IMR-90 (cell line): Measurements from ENCODE around the gene SEC14L1. TPM values are rescaled to one million over a fixed set of nuclear protein-coding genes. Genes with fewer than 3 reads are reported as not detected.

ENCODE experiments used
- ATAC-seq: fragments of 200-7000 bp; cut with Tn5 transposase; 2 replicates; pipeline ENCODE4 v1.9.1; 2020; ENCODE audit warnings: low read depth, mild to moderate bottlenecking, moderate library complexity
- BruUV-seq: library from RNA; stranded (reverse); fragments of 400-500 nt; replicated peaks from 2 replicates; lab custom pipeline; 2021; lab: Mats Ljungman, UMichigan
- CTCF ChIA-PET: fragments of 300-600 bp; formaldehyde crosslinking; extraction: SDS; loops from one replicate; lab custom pipeline; 2021; ENCODE audit warnings: antibody characterized with exemption; lab: Yijun Ruan, JAX
- POLR2A ChIA-PET: fragments of 300-600 bp; sonication (Branson Sonifier 250); formaldehyde crosslinking; loops from one replicate; lab custom pipeline; 2022; ENCODE audit warnings: antibody characterized with exemption; ENCODE audit not compliant: unreplicated experiment; lab: Charles Lee
- DNase-seq: peaks from one replicate; pipeline ENCODE4 v3.0.0; 2013
- H2AFZ ChIP-seq: replicated peaks from 2 replicates; pipeline ENCODE3; 2013; ENCODE audit warnings: low read length, mild to moderate bottlenecking; ENCODE audit not compliant: poor library complexity
- H2AK5ac ChIP-seq: 2 replicates; pipeline ENCODE4 v1.6.1; 2013; ENCODE audit warnings: low read depth, low read length, inconsistent platforms
- H2AK9ac ChIP-seq: replicated peaks from 2 replicates; pipeline ENCODE3; 2013; ENCODE audit warnings: mild to moderate bottlenecking, low read depth, low read length, moderate library complexity; ENCODE audit not compliant: poor library complexity
- H2BK120ac ChIP-seq: 2 replicates; pipeline ENCODE4 v1.6.1; 2013; ENCODE audit warnings: low read depth, low read length, inconsistent platforms
- H2BK15ac ChIP-seq: 3 replicates; pipeline ENCODE4 v1.6.1; 2013; ENCODE audit warnings: low read depth, low read length, inconsistent platforms
- H2BK20ac ChIP-seq: 2 replicates; pipeline ENCODE4 v1.6.1; 2013; ENCODE audit warnings: low read depth, mild to moderate bottlenecking, inconsistent platforms, low read length, moderate library complexity
- H2BK5ac ChIP-seq: 2 replicates; pipeline ENCODE4 v1.6.1; 2013; ENCODE audit warnings: mild to moderate bottlenecking, low read depth, low read length, inconsistent platforms; ENCODE audit not compliant: poor library complexity, severe bottlenecking
- H3K14ac ChIP-seq: replicated peaks from 2 replicates; pipeline ENCODE4 v1.6.1; 2013; ENCODE audit warnings: low read depth, low read length, inconsistent platforms
- H3K18ac ChIP-seq: 2 replicates; pipeline ENCODE4 v1.6.1; 2013; ENCODE audit warnings: low read depth, low read length, control low read depth
- H3K23ac ChIP-seq: 2 replicates; pipeline ENCODE4 v1.6.1; 2013; ENCODE audit warnings: low read depth, low read length, inconsistent platforms
- H3K27ac ChIP-seq: 2 replicates; pipeline ENCODE4 v1.5.1; 2013; ENCODE audit warnings: mild to moderate bottlenecking, control low read depth, low read length; ENCODE audit not compliant: insufficient read depth
- H3K27me3 ChIP-seq: 2 replicates; pipeline ENCODE4 v1.6.1; 2013; ENCODE audit warnings: low read length; ENCODE audit not compliant: control insufficient read depth, insufficient read depth
- H3K36me3 ChIP-seq: 2 replicates; pipeline ENCODE4 v1.6.1; 2013; ENCODE audit warnings: low read length, mixed read lengths; ENCODE audit not compliant: control insufficient read depth, insufficient read depth
- H3K4ac ChIP-seq: 2 replicates; pipeline ENCODE4 v1.6.1; 2013; ENCODE audit warnings: low read depth, low read length, inconsistent platforms
- H3K4me1 ChIP-seq: 2 replicates; pipeline ENCODE4 v1.6.1; 2013; ENCODE audit warnings: low read length, mixed read lengths; ENCODE audit not compliant: control insufficient read depth, insufficient read depth
- H3K4me2 ChIP-seq: 2 replicates; pipeline ENCODE4 v1.6.1; 2013; ENCODE audit warnings: low read depth, mild to moderate bottlenecking, control low read depth, low read length, moderate library complexity
- H3K4me3 ChIP-seq: 2 replicates; pipeline ENCODE4 v1.5.1; 2013; ENCODE audit warnings: low read depth, mild to moderate bottlenecking, control low read depth, low read length, moderate library complexity; ENCODE audit not compliant: insufficient read depth
- H3K56ac ChIP-seq: 2 replicates; pipeline ENCODE4 v1.6.1; 2013; ENCODE audit warnings: low read length, inconsistent platforms; ENCODE audit not compliant: insufficient read depth; ENCODE audit errors: extremely low read depth
- H3K79me1 ChIP-seq, 2 experiments: 2 replicates each; pipeline ENCODE4 v1.6.1; 2013; ENCODE audit warnings: low read length in 2 of 2, inconsistent platforms in 1 of 2, low read depth in 1 of 2
- H3K9ac ChIP-seq: 2 replicates; pipeline ENCODE4 v1.6.1; 2013; ENCODE audit warnings: low read depth, low read length, control low read depth
- H3K9me1 ChIP-seq: 2 replicates; pipeline ENCODE4 v1.6.1; 2013; ENCODE audit warnings: low read length, inconsistent platforms; ENCODE audit not compliant: insufficient read depth
- H3K9me3 ChIP-seq: 2 replicates; pipeline ENCODE4 v1.6.1; 2013; ENCODE audit warnings: low read length; ENCODE audit not compliant: control insufficient read depth, insufficient read depth
- H4K20me1 ChIP-seq: 2 replicates; pipeline ENCODE4 v1.6.1; 2013; ENCODE audit warnings: low read length, inconsistent platforms; ENCODE audit not compliant: insufficient read depth
- H4K5ac ChIP-seq: 2 replicates; pipeline ENCODE4 v1.6.1; 2013; ENCODE audit warnings: mild to moderate bottlenecking, low read depth, low read length, control low read depth
- H4K8ac ChIP-seq, 2 experiments: 2 replicates each; pipeline ENCODE4 v1.6.1; 2013; ENCODE audit warnings: low read depth in 2 of 2, low read length in 2 of 2, control low read depth in 1 of 2, inconsistent platforms in 1 of 2
- H4K91ac ChIP-seq: 2 replicates; pipeline ENCODE4 v1.6.1; 2013; ENCODE audit warnings: low read depth, low read length, inconsistent platforms; ENCODE audit not compliant: insufficient read depth
- CEBPB ChIP-seq: IDR thresholded peaks from 2 replicates; pipeline ENCODE4 v1.6.1; 2012; ENCODE audit warnings: low read depth, low read length, improper control_type of control experiment
- CHD1 ChIP-seq: IDR thresholded peaks from 2 replicates; pipeline ENCODE4 v1.6.1; 2012; ENCODE audit warnings: low read depth, low read length, improper control_type of control experiment
- FOS ChIP-seq: fragments of 150-350 bp; IDR thresholded peaks from 2 replicates; pipeline ENCODE4 v1.6.1; 2016; ENCODE audit warnings: low read depth, low read length
- MAZ ChIP-seq: IDR thresholded peaks from 2 replicates; pipeline ENCODE4 v1.6.1; 2012; ENCODE audit warnings: low read depth, mild to moderate bottlenecking, low read length, improper control_type of control experiment, moderate library complexity, borderline replicate concordance
- MXI1 ChIP-seq: IDR thresholded peaks from 2 replicates; pipeline ENCODE4 v1.6.1; 2012; ENCODE audit warnings: low read depth, mild to moderate bottlenecking, low read length, moderate library complexity, borderline replicate concordance
- RCOR1 ChIP-seq: IDR thresholded peaks from 2 replicates; pipeline ENCODE4 v1.6.1; 2012; ENCODE audit warnings: mild to moderate bottlenecking, low read length, improper control_type of control experiment; ENCODE audit not compliant: insufficient replicate concordance
- RFX5 ChIP-seq: IDR thresholded peaks from 2 replicates; pipeline ENCODE4 v1.8.0; 2012; ENCODE audit warnings: low read depth, mild to moderate bottlenecking, low read length, moderate library complexity
- SMC3 ChIP-seq: fragments of 150-350 bp; IDR thresholded peaks from 2 replicates; pipeline ENCODE4 v1.6.1; 2016; ENCODE audit warnings: low read depth, mild to moderate bottlenecking, antibody characterized with exemption, low read length, moderate library complexity
- WGBS, 2 experiments: methylation state at CpG; one replicate each; pipeline versions ENCODE4 v1.1.5 to v1.1.7; 2013; ENCODE audit warnings: missing lambda C conversion rate in 2 of 2; ENCODE audit not compliant: insufficient read length in 1 of 2; ENCODE audit errors: extremely low coverage in 2 of 2; 5-methylcytosine and 5-hydroxymethylcytosine counted together
- dilution Hi-C: fragments of 300-500 bp; cut with HindIII; formaldehyde crosslinking; loops from one replicate; pipeline ENCODE4 v1.14.3; 2018; ENCODE audit warnings: low sequenced_read_pairs; ENCODE audit not compliant: unreplicated experiment
- in situ Hi-C: fragments of 300-500 bp; cut with MboI; formaldehyde crosslinking; loops from 3 replicates; pipeline ENCODE4 v1.14.3; 2019; ENCODE audit warnings: low sequenced_read_pairs, inconsistent platforms, mixed read lengths
- intact Hi-C: fragments of 100-400 bp; cut with micrococcal nuclease; formaldehyde crosslinking; loops from 2 replicates; pipeline ENCODE4 v1.10.0; 2022
- polyA plus RNA-seq, 3 experiments: library from polyadenylated mRNA; depleted of rRNA; stranded (reverse); fragments of >200 nt; gene quantifications; 2 replicates each; pipeline ENCODE4 v1.2.3, GENCODE V29; 2012; ENCODE audit warnings: low replicate concordance in 1 of 3
- total RNA-seq: library from RNA; depleted of rRNA; stranded (reverse); fragments of >200 nt; gene quantifications from 2 replicates; pipeline ENCODE4 v1.2.3, GENCODE V29; 2012
- TF ChIP-seq, protein P1 (sequence below): conservative IDR thresholded peaks from 2 replicates; pipeline ENCODE4 v1.5.1; 2012; ENCODE audit warnings: mild to moderate bottlenecking, low read depth, low read length, improper control_type of control experiment
- TF ChIP-seq, protein P2 (sequence below): fragments of 150-350 bp; IDR thresholded peaks from 2 replicates; pipeline ENCODE4 v1.6.1; 2017; ENCODE audit warnings: mild to moderate bottlenecking, antibody characterized with exemption, low read length, low read depth

SEC14L1 gene
- total and polyA plus RNA-seq, 2 of the 4 experiments (the other 2 are of a cell fraction), result 24.9 to 35.8 TPM

DNA sequence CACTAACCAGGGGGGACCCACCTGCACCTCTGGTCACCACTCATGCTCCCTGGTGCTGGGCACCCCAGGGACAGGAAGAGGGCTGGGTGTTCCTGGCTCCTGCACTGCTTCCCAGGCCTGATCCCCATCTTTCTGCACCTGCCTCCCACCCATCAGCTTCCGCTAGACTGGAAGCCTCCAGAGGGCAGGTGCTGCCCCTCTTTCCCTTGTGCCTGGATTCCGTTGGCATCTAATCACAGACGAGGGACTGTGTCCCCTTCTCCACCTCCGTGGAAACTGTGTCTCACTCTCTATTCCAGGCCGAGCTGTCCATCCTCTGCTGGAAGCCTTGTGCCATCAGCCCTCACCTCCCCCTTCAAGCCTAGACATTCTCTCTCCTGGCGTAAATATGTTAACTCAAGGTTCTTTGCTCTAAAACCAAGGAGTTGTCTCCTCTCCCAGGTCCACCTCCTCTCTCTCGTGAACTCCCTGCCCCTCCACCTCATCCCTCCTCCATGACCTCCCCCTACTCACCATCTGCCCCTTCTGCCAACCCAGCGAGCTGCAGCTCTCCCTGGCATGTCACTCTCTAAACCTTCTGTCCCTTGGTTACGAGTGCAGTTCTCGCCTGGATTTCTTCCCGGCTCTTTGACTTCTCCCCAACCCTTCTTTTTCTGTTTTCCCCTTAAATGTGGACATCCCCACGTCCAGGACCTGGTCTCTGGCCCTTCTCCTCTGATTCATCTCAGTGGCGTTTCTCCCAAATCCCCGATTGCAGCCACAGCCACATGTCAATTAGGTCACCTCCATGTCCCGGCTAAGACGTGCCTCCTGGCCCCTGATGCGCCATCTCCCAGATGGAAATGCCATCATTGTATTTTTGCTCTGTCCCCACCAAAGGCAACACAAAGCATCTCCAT, 107.7 kb downstream of the SEC14L1 start:
- peak overlapping the region; percentile 72; the same call in 1 of the 2 replicates for H2BK20ac ChIP-seq
- H2AFZ ChIP-seq, result peak overlapping the region; percentile 43
- H4K91ac ChIP-seq, result peak overlapping the region; percentile 18
- H3K4me2 ChIP-seq, result no peak overlapping the region
- H3K27me3 ChIP-seq, result no peaks in the 10 kb centered on the region
- H3K4me1 ChIP-seq, result peaks cover 10% of the 10 kb centered on the region
- POLR2A ChIA-PET, result interaction anchor here (0.6 kb wide), 1 partner anchor 172 kb away, joined by 3 read pairs; no protein-coding TSS in a partner anchor
- CTCF ChIA-PET, result interaction anchor here (0.6 to 1.2 kb wide), 4 partner anchors 13 to 192 kb away, joined by 3 to 5 read pairs (median 4); no protein-coding TSS in a partner anchor
- H3K9ac ChIP-seq, result no peak overlapping the region
- no peak overlapping the region for H2BK5ac ChIP-seq
- 69% methylated on average over 14 of the region's 17 CpGs; no CpG with 5 or more reads in 1 of the 2 experiments for WGBS, 2 experiments
- BruUV-seq, result no TSS peak
- peak overlapping the region; percentile 19; the same call in 1 of the 2 replicates for H2BK120ac ChIP-seq
- H4K5ac ChIP-seq, result no peak overlapping the region
- in situ Hi-C loops (loop anchor here (25.0 kb wide), 1 partner anchor 386 kb away; the partner anchor contains the start of gene MGAT5B), intact Hi-C loops (loop anchor here (5.0 kb wide), 1 partner anchor 381 kb away; the partner anchor contains the start of gene MGAT5B), dilution Hi-C loops (no loop called here)
- no peak overlapping the region; the same call in 2 of the 3 replicates for H2BK15ac ChIP-seq
- no peak overlapping the region for H4K8ac ChIP-seq
- H3K9me1 ChIP-seq, result peaks cover 4% of the 10 kb centered on the region; the same call in 1 of the 2 replicates
- H3K18ac ChIP-seq, result no peak overlapping the region
- H3K23ac ChIP-seq, result peak overlapping the region; percentile 42; the same call in 1 of the 2 replicates
- no peak overlapping the region for H3K56ac ChIP-seq
- H4K20me1 ChIP-seq, result no peaks in the 10 kb centered on the region
- H3K27ac ChIP-seq, result no peak overlapping the region
- H2AK9ac ChIP-seq, result peak overlapping the region; percentile 9
- no peaks in the 10 kb centered on the region for H3K79me1 ChIP-seq
- no peaks in the 10 kb centered on the region for H3K9me3 ChIP-seq
- peak overlapping the region; percentile 59 for H2AK5ac ChIP-seq
- peak overlapping the region; percentile 60 for H3K4ac ChIP-seq
- DNase-seq (no peak), ATAC-seq (no peak)
- H3K14ac ChIP-seq, result 0 out of 2 replicates have a peak overlapping the region, but pooled peaks have one; percentile 29
- no peaks in the 10 kb centered on the region for H3K36me3 ChIP-seq
- TF ChIP-seq CEBPB (no peak), RCOR1 (no peak), MXI1 (no peak), CHD1 (no peak), RFX5 (no peak), SMC3 (no peak), MAZ (no peak), FOS (no peak)
- TF ChIP-seq, protein P1, sequence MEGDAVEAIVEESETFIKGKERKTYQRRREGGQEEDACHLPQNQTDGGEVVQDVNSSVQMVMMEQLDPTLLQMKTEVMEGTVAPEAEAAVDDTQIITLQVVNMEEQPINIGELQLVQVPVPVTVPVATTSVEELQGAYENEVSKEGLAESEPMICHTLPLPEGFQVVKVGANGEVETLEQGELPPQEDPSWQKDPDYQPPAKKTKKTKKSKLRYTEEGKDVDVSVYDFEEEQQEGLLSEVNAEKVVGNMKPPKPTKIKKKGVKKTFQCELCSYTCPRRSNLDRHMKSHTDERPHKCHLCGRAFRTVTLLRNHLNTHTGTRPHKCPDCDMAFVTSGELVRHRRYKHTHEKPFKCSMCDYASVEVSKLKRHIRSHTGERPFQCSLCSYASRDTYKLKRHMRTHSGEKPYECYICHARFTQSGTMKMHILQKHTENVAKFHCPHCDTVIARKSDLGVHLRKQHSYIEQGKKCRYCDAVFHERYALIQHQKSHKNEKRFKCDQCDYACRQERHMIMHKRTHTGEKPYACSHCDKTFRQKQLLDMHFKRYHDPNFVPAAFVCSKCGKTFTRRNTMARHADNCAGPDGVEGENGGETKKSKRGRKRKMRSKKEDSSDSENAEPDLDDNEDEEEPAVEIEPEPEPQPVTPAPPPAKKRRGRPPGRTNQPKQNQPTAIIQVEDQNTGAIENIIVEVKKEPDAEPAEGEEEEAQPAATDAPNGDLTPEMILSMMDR, result no peak
- TF ChIP-seq, protein P2, sequence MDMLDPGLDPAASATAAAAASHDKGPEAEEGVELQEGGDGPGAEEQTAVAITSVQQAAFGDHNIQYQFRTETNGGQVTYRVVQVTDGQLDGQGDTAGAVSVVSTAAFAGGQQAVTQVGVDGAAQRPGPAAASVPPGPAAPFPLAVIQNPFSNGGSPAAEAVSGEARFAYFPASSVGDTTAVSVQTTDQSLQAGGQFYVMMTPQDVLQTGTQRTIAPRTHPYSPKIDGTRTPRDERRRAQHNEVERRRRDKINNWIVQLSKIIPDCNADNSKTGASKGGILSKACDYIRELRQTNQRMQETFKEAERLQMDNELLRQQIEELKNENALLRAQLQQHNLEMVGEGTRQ, result no peak
- H3K4me3 ChIP-seq, result no peak overlapping the region
